NCI-H2171 (cell line): ENCODE results near the gene TGOLN2.
"Not testable (repeated sequence)": the region's sequence is repeated elsewhere in the genome, so short reads cannot be mapped to it uniquely, and the experiment has no call there.

Experiments
- DNase-seq: peaks from one replicate; lab custom pipeline; 2025; lab: John Stamatoyannopoulos, UW

TGOLN2 gene

DNA sequence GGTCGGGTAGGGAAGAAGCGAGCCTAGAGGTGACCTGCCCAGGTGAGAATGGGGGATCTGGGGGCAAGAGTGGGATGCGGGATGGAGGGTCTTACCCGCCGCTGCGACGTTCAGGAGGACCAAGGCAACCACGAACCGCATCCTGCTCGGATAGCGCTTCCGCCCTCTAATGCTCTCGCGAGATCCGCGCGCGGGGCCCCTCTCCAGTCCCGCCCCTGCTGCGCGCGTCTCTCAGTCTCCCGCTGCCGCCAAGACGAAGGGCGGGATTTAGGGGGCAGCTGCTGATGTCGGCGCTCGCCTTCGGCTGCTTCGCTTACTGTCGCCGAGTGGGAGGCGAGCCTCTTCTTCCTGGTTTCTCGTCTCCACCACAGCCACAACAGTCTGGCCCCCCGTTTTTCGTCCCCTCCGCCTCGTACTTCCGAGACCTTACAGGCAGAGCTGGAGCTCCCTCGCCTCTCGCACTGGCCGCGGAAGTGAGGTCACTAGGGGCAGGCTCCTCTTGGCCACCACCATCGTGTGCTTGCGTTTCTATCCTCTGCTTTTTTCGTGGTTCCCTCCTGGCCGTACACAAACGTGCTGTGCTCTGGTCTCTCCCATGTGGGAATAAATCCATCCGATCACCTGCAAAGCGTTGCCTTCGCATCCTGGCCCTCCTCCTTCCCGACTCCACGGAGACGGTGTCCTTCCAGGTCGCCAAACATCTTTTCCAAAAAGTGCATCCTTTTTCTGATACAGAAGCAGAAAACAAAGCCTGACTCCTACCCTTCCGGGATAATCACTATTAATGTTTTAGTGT lies at the start of gene TGOLN2:
Gene TGOLN2 (minus strand): TSS at position 168 of the 796 bp plus-strand sequence. CDS start 27 bp downstream, at position 141.
- DNase-seq = peak; percentile 93

DNA sequence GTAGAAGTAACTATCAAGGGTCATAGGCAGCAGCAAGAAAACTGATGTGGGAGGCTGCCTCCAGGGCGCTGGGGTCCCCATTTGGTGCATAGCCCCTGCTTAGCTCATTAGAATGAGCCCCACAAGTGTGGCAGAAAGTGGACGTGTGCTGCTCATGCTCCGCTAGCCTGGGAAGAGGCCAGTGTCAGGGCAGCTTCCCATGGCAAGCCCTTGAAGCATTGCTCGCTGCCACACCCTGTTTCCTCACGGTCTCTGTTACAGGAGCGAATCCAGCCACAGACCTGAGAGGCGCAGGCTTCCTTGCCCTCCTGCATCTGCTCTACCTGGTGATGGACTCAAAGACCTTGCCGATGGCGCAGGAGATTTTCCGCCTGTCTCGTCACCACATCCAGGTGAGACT lies 49.3 kb upstream of the TGOLN2 start:
- no peak for DNase-seq

DNA sequence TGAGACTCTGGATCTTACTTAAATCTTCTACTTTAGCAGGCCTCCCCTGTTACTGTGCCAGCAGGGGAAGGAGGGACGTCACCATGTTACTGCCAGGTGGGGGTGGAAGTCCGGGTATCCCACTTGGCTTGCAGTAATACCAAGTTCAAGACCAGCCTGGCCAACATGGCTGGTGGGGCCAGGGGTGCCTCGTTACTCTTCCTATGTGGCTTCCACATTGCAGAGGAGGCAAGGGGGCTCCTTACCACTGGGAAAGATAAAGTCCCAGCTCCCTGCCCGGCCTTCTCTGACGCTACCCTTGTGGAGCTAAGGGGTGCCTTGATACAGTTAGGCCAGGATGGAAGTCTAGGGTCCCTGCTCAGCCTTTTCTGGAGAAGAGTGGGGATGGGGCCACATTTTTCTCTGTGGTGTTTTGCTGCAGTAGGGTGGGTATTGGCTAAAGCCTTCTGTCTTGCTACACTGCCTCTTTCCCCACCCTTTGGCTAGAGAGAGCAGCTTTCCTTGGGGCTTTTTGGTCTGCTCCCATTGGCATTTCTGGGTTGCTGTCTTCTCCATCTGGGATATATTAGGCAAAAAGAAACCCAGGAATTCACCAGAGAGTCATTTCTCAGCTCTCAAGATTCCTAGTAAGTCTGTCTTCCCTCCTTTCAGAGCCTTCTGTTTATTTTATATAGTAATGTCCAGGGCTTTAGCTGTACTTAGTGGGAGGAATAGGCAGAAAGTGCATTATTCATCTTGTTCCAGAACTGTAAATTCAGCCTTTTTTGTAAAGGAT lies 48.7 kb upstream of the TGOLN2 start:
- no peak for DNase-seq

DNA sequence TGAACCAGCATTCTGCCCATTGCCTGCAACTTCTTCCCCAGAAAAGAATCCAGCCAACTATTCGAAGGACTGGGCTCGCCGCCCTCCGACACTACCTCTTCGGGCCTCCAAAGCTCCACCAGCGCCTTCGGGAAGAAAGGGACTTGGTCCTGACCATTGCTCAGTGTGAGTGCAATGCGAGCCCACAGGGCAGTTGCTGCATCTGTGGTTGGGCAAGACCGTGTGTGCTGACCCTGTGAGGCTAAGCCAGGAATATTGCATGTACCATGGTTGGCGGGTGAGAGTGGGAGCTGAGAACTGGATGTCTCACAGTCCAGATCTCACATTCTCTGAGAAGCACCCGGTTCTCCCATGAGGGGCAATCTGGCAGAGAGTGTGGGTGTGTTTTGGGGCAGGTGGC lies 43.3 kb upstream of the TGOLN2 start:
- no peak for DNase-seq

DNA sequence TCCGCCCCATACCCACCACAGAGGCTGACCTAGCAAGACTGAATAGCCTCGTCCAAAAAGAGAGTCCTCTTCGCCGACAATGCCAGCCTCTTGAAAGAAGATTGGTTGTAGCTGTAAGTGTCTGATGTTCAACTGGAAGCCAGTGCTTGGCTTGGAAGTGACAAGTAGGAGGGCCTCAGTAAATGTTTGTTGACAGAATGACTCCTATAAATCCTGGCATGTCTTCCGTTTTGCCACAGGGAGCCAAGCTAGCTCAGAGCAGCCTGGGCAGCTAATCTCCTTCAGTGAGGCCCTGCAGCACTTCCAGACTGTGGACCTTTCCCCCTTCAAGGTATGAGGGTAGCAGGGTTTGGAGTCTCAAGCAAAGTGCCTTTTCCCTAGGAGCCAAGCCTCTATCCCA lies 41.7 kb upstream of the TGOLN2 start:
- no peak for DNase-seq

DNA sequence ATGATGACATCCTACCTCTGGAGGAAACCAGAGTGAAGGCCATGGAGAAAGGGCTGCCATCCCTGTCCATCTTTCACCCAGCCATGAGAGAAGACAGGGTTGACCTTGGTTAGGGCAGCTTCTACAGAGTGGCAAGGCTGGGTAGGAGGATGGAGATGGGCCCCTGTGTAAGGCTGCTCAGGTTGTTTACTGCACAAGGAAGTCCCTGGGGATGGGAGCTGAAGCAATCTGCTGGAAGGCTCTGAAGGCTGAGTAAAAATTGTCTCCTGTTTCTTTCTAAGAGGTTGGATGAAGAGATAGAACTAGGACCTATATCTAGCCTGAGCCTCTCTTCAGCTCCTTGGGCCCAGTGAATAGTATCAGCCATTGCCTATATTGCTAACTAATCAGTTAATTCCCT lies 41.1 kb upstream of the TGOLN2 start:
- DNase-seq = peak; percentile 3

DNA sequence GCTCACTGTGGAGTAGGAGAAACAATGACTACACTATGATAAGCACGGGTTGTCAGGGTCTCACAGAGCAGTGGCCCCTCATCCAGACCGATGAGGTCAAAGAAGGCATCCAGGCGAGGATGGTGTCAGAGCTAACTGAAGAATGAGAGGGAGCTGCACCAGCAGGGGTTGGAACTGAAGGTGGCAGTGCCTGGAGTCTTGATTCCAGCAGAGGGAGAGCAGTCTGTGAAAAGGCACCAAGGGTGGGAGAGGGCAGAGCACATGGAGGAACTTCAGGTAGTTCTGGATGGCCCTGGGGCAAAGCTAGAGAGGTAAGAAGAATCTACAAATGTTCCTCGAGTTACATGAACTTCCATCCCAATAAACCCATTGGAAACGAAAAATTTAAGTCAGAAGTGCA lies 39.4 kb upstream of the TGOLN2 start:
- no peak for DNase-seq

DNA sequence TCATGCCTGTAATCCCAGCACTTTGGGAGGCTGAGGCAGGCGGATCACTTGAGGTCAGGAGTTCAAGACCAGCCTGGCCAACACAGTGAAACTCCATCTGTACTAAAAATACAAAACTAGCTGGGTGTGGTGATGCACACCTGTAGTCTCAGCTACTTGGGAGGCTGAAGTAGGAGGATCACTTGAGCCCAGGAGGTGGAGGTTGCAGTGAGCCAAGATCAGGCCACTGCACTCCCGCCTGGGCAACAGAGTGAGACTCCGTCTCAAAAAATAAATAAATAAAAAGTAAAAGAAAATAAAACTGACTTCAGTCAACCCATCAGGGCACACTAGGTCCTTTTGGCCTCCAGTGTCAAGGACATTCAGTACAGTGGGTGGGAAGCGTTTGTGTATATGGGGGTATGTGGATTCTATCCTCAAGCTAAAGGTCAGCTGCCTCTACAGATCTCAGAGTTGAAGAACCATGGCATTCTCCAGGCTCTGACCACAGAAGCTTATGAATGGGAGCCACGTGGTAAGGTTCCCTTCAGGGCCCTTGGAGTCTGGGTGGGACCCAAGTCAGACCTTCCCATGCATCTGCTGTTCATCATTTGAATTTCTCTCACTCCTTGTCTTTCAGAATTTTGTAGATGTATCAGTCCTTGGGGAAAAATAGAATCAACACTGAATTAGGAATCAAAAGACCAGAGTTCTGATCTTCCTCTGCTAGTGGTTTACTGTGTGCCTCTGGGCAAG lies 35.0 kb upstream of the TGOLN2 start:
- DNase-seq = not testable (repeated sequence)

DNA sequence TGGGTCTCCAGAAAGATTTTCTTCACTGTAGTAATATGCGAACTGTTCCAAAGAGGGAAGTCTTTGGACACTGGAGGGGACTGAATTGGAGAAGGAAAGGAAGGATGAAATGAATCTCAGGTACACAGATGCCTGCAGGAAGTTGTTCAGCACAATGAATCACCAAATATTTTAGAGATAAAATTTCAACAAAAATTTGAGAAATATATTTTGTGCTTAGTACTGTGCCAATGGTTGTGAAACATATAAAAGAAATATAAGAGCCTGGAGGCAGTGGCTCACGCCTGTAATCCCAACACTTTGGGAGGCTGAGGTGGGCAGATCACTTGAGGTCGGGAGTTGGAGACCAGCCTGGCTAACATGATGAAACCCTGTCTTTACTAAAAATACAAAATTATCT lies 29.9 kb upstream of the TGOLN2 start:
- no peak for DNase-seq

DNA sequence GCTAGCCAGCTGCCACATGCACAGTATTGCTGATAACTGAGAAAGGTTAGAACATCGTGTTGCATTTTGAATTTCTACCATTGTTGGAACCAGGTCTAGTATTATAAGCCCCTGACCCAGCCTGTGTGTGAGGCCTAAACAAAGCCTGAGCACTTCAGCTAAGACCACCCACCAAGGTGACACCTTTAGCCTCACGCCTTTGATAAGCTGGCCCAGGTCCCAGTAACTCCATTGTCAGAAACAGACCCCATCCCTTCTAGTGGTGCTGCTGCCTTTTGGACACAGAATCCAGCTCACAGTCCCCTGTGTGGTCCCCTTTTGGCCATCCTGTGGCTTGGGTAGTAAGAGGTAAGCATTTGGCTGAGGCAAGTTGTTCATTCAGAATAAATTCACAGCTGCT lies 28.4 kb upstream of the TGOLN2 start:
- no peak for DNase-seq

DNA sequence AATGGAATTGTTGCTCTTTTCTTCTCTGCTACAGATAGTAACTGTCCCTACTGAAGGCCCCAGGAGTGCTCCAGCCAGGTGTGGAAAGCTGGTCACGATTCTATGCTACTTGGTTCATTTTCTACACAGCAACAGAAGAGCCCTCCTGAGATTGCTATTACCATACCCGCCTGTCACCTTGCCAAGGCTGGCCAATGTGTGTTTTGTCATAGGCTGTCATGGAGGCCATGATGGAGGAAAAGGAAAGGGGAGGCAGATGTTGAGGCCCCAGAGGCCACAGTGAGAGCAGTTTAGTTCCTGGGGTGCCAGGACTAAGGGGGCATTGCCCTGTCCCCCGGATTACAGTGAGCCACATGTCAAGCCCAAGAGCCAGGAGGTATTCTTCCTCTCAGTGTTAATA lies 27.7 kb upstream of the TGOLN2 start:
- no peak for DNase-seq

DNA sequence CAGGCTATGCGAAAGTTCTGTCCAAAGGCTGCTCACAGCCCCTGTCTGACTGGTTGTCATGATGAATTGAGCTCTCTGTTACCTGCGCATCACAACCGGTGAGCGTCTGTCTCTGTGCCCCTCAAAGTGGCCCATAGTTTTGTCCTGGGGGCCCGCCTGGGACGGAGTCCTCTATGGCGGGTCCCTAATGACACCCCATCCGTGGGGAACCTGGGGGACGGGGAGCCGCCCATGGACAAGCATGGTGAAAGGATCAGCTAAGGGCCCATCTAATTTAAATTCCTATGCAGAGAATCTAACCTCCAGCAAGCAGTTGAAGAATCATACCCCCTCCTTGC lies 27.3 kb upstream of the TGOLN2 start:
- no peak for DNase-seq

DNA sequence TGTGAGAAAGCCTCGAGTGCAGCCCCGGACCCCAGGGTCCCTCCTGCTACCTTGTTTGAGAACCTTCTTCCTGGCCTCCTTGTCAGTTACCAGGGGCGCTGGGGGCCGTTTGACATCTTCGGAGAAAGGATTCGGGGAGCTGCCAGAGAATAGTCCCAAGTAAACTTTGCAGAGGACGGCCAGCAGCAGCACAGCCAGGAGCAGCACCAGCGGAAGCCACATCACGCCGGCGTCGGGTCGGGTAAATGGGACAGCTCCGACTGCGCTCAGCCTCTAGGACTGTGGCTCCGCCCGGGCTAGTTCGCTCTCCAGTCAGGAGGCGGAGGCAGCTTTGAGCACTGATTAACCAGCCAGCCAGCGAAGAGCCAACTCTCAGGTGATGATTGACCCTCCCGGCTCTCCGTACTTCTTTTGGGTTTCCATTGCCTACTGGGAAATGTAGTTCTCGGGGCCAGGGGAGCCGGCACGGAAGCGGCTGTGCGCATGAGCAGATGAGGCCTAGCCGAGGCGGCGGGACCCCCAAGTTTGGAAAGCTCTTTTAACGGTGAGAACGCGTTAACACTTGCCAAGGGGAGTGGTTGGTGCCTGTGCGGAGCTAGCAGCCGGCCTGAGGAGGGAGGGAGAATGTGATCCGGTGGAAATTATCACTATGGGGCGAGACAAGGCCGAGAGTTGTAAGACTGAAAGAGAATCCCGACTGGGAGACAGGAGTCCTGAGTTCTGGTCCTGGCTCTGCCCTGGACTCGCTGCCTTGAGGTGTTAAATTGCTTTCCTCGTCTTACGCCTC lies 26.7 kb upstream of the TGOLN2 start, which contains the start of the genes ELMOD3 and RETSAT:
Gene ELMOD3 (plus strand): TSS at position 484 of the 787 bp plus-strand sequence. CDS start 2,430 bp downstream, outside the sequence.
Gene RETSAT (minus strand): TSS at position 243 of the 787 bp plus-strand sequence. CDS start 21 bp downstream, at position 222.
- DNase-seq = peak; percentile 97

DNA sequence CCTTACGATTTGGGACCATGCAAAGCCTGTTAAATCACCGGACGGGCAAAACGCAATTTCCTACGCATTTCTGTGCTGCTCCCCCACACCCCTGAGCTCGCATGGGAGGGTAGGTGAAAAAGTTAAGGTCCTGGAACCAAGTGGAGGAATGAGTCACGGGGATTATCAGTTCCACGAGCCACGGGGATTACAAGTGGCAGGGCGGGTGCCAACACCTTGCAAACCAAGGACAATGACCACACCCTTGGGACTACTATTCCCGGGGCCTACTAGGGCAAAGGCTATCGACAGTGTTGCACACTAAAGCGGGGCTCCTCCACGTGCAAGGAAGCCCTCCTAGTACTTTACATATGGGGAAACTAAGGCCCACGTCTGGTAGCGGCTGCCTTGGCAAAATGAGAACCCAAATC lies 26.1 kb upstream of the TGOLN2 start:
- DNase-seq = no peak

DNA sequence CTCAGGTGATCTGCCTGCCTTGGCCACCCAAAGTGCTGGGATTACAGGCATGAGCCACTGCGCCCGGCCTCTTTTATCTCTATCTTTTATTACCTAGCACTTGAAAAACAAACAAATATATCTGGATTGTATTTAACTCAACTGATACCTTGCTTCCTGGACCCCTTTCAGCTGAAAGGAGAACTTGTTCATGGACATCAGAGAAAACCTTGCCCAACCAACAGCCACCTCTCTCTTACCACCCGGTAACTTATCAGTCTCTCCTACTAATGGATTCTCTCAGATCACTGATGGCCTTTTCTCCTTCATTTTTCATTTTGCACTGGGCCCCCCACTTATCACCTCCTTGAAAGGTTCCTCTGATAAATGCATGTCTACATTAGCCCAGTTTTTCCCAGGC lies 19.8 kb upstream of the TGOLN2 start:
- no peak for DNase-seq

DNA sequence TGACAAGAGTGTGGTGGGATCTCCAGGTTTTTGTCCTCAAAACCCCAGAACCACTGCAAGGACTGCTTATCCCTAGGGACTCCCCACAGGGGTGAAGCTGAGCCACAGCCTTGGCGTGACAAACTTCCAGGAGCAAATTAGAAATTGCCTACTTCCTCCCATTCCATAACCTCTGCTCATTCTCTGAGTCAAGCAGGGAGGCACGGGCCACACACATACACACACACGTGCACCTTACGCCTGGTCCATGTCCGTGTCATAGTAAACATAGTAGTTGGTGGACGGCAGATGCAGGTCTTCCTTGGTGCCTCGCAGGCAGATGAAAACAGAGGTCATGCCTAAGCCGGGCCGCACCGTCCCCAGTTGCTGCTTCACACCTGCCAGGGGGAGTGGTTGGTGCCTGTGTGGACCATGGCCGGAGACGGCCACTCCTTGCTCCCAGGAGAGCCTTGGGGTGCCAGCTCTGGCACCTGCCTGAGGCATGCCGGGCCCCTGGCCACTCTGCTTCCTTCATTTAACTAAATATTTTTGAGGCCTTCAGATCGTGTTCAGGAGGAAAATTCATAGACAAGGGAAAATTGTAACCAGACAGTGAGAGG lies 16.7 kb upstream of the TGOLN2 start:
- no peak for DNase-seq

DNA sequence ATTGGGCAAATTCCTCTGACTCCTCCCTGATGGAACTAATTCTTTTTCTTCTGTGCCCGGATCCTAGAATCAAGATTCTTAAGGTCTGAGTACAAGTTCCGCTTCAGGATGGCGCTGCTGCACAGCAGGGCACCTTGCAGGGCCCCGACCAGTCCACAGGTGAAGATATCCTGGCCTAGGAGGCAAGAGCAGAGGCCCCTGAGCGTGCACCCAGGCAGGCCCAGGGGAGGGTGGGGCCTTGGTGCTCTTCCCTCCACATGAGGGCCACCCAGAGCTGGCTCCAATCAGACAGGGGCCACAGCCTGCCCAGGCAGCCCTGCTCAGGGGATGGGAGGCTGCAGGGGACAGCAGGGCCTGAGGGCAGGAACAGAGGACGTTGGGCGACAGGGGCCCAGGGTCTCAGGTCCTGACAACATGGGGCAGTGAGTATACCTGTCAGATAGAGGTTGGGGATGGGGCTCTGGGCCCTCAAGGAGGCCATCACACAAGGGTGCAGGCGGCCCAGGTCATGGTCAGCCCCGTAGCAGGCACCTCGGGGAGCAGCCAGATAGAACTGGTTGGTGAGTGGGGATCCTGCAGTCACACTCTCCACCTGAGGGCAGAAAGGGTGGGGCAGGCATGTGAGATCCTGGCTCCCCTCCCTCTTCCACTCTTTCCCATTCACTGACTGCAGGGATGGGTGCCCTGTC lies 15.6 kb upstream of the TGOLN2 start:
- DNase-seq = not testable (repeated sequence)

DNA sequence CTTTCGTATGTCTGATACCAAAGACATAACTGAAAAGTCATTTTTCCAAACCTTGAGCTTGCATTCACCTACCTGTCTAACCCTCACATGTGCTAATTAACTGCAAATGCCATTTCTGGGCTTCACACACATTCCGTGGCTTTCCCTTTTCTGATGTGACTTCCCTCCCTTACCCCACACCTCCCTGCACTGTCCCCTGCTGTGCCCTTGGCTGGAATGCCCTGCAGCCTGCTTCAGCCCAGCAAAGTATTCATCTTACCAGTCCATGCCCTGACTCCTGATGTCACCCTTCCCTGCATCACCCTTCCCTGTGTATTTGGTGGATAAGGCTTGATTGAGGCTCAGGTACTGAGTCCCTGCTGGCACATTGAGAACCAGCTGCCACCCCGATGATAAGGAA lies 14.4 kb upstream of the TGOLN2 start:
- DNase-seq = no peak

DNA sequence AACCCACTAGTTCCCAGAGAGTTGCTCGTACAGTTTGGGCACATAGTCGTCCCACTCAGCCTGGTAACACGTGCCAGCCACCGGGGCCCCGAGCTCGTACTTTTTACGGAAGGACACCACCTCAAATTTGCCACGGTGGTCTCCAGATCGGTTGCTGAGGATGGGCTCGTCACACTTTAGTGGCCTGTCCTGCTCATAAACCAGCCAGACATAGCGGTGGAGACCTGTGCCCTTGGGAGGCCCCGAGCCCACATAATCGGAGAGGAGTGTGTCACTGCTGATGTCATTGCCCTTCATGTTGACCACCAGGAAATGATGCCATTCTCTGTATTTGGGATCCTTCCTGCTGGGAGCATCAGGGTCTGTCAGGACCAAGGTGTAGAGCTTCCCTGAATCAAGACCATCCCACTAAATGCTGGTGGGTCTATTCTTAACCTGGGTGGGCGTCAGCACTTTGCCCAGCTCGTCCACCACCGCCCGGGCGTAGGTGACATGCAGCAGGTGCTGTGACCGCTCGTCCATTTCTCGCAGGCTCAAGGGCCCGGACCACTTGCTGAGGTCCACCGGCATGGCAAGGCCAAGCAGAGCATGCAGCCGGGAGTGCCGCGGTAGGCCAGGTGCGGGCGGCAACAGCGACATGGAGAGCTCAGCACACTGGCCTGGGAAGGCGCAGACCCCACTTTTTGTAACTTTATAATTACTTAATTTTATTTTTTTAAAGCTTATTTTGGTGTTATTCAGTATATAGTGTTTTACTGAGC lies 13.7 kb upstream of the TGOLN2 start:
- no peak for DNase-seq
